GM12878 (cell line): ENCODE results near the gene MAD1L1. TPM values are rescaled to one million over a fixed set of nuclear protein-coding genes. Genes with fewer than 3 reads are reported as not detected.

Source experiments
- ATAC-seq: fragments of 200-7000 bp; cut with Tn5 transposase; 3 replicates; pipeline ENCODE4 v1.9.1; 2020; ENCODE audit warnings: mild to moderate bottlenecking, moderate library complexity
- BruUV-seq: library from RNA; stranded (reverse); fragments of 400-500 nt; replicated peaks from 2 replicates; lab custom pipeline; 2021; lab: Mats Ljungman, UMichigan
- CTCF ChIA-PET: fragments of 300-600 bp; sonication (Branson Sonifier 250); formaldehyde crosslinking; extraction: SDS; loops from one replicate; lab custom pipeline; 2021; ENCODE audit warnings: inconsistent platforms; lab: Yijun Ruan, JAX
- POLR2A ChIA-PET: fragments of 350-600 bp; formaldehyde crosslinking; extraction: SDS; loops from one replicate; lab custom pipeline; 2021; ENCODE audit warnings: inconsistent platforms; lab: Charles Lee
- RAD21 ChIA-PET: fragments of 300-600 bp; sonication (Branson Sonifier 250); formaldehyde crosslinking; loops from one replicate; lab custom pipeline; 2023; ENCODE audit warnings: antibody characterized with exemption; ENCODE audit not compliant: unreplicated experiment; lab: Charles Lee
- SMC1A ChIA-PET: fragments of 300-600 bp; sonication (Branson Sonifier 250); formaldehyde crosslinking; loops from one replicate; lab custom pipeline; 2023; ENCODE audit not compliant: unreplicated experiment, uncharacterized antibody; lab: Charles Lee
- DNase-seq: peaks from one replicate; pipeline ENCODE4 v3.0.0-alpha.2; 2011; ENCODE audit warnings: low read depth, low spot score
- FAIRE-seq: peaks from 3 replicates; lab custom pipeline; 2011; peaks lifted over from hg19 to GRCh38; lab: Jason Lieb, UNC
- H2AFZ ChIP-seq: 2 replicates; pipeline ENCODE4 v1.6.0; 2011; ENCODE audit warnings: low read depth, low read length, control low read depth; ENCODE audit not compliant: control insufficient read depth
- H3K27ac ChIP-seq: 2 replicates; pipeline ENCODE4 v1.5.1; 2011; ENCODE audit warnings: control low read depth; ENCODE audit not compliant: control insufficient read depth, insufficient read depth
- H3K27me3 ChIP-seq, 2 experiments: replicated peaks in 1 of 2; 2 replicates each; pipeline versions ENCODE4 v1.6.0 to v1.6.1; 2011; ENCODE audit warnings: low read length in 1 of 2; ENCODE audit not compliant: control insufficient read depth in 2 of 2, insufficient read depth in 2 of 2
- H3K36me3 ChIP-seq, 2 experiments: 2 replicates each; pipeline ENCODE4 v1.5.1; 2011; ENCODE audit warnings: low read length in 1 of 2; ENCODE audit not compliant: control insufficient read depth in 2 of 2, insufficient read depth in 2 of 2
- H3K4me1 ChIP-seq: 2 replicates; pipeline ENCODE4 v1.6.1; 2011; ENCODE audit warnings: mild to moderate bottlenecking, low read length, moderate library complexity, mixed read lengths; ENCODE audit not compliant: control insufficient read depth, insufficient read depth
- H3K4me2 ChIP-seq: 2 replicates; pipeline ENCODE4 v1.6.0; 2011; ENCODE audit warnings: control low read depth; ENCODE audit not compliant: control insufficient read depth, insufficient read depth
- H3K4me3 ChIP-seq: fragments of 200-600 bp; sonication (generic); 2 replicates; pipeline ENCODE4 v1.5.1; 2016
- H3K79me2 ChIP-seq: 2 replicates; pipeline ENCODE4 v1.6.0; 2011; ENCODE audit warnings: low read length; ENCODE audit not compliant: control insufficient read depth, insufficient read depth
- H3K9ac ChIP-seq: 2 replicates; pipeline ENCODE4 v1.8.0; 2011; ENCODE audit warnings: low read length, control low read depth, mixed read lengths; ENCODE audit not compliant: control insufficient read depth, insufficient read depth
- H3K9me3 ChIP-seq: replicated peaks from 3 replicates; pipeline ENCODE4 v1.5.1; 2011; ENCODE audit warnings: mild to moderate bottlenecking, low read length; ENCODE audit not compliant: control insufficient read depth, insufficient read depth
- H4K20me1 ChIP-seq: 2 replicates; pipeline ENCODE4 v1.6.0; 2011; ENCODE audit not compliant: control insufficient read depth, insufficient read depth
- BMI1 ChIP-seq: fragments of 450-650 bp; IDR thresholded peaks from 2 replicates; pipeline ENCODE4 v1.6.1; 2016; ENCODE audit warnings: mild to moderate bottlenecking, moderate library complexity, borderline replicate concordance
- ETV6 ChIP-seq, 2 experiments: fragments of 450-650 bp in 1 of 2; IDR thresholded peaks in 1 of 2; conservative IDR thresholded peaks in 1 of 2; 2 replicates each; pipeline ENCODE4 v1.6.1; 2014; ENCODE audit warnings: antibody characterized with exemption in 1 of 2, borderline replicate concordance in 1 of 2, low read depth in 1 of 2, mild to moderate bottlenecking in 1 of 2, moderate library complexity in 1 of 2
- MYB ChIP-seq: fragments of 150-350 bp; IDR thresholded peaks from 2 replicates; pipeline ENCODE4 v1.6.1; 2014; ENCODE audit warnings: mild to moderate bottlenecking, low read depth, low read length, borderline replicate concordance
- NR2C2 ChIP-seq: IDR thresholded peaks from 2 replicates; pipeline ENCODE4 v1.6.1; 2011; ENCODE audit warnings: borderline replicate concordance, low read depth; ENCODE audit not compliant: control insufficient read depth, insufficient read length
- POU2F2 ChIP-seq: IDR thresholded peaks from 3 replicates; pipeline ENCODE4 v1.6.1; 2011; ENCODE audit warnings: low read depth, mild to moderate bottlenecking, low read length, borderline replicate concordance
- RELA ChIP-seq: fragments of 450-650 bp; IDR thresholded peaks from 2 replicates; pipeline ENCODE4 v1.8.0; 2014; ENCODE audit warnings: borderline replicate concordance; ENCODE audit not compliant: partially characterized antibody
- SMC3 ChIP-seq: IDR thresholded peaks from 2 replicates; pipeline ENCODE4 v1.6.1; 2011; ENCODE audit warnings: low read length, improper control_type of control experiment, borderline replicate concordance
- TCF3 ChIP-seq: IDR thresholded peaks from 2 replicates; pipeline ENCODE4 v1.6.1; 2012; ENCODE audit warnings: low read depth, mild to moderate bottlenecking, low read length, borderline replicate concordance; ENCODE audit not compliant: insufficient read depth
- ZNF207 ChIP-seq: fragments of 450-650 bp; IDR thresholded peaks from 2 replicates; pipeline ENCODE4 v1.6.1; 2014; ENCODE audit warnings: antibody characterized with exemption, mild to moderate bottlenecking, borderline replicate concordance
- ZZZ3 ChIP-seq: IDR thresholded peaks from 2 replicates; pipeline ENCODE4 v1.6.1; 2011; ENCODE audit warnings: low read depth; ENCODE audit not compliant: control insufficient read depth, insufficient read length
- WGBS: methylation state at CpG from one replicate; pipeline ENCODE4 v1.1.6; 2016; ENCODE audit warnings: low lambda C conversion rate; ENCODE audit not compliant: insufficient replicate concordance, insufficient coverage; ENCODE audit errors: missing lambda C conversion rate; 5-methylcytosine and 5-hydroxymethylcytosine counted together
- in situ Hi-C: fragments of 300-500 bp; cut with MboI; formaldehyde crosslinking; loops from 9 replicates; pipeline ENCODE4 v1.14.3; 2018; ENCODE audit warnings: mixed read lengths
- intact Hi-C: fragments of 100-400 bp; cut with micrococcal nuclease; formaldehyde crosslinking; loops from one replicate; pipeline ENCODE4 v1.14.2; 2022; ENCODE audit not compliant: unreplicated experiment
- polyA plus RNA-seq, 11 experiments: library from polyadenylated mRNA; depleted of rRNA in 4 of 11; unstranded in 6 of 11; stranded (reverse) in 5 of 11; fragments of >200 nt; fragmentation: Nextera tagmentation in 4 of 11; fragmentation: Illumina TruSeq in 1 of 11; extraction: Ambion mirVana in 4 of 11; extraction: Trizol in 1 of 11; gene quantifications; 1 replicate in 1 of 11; 2 replicates in 10 of 11; pipeline versions ENCODE4 v1.2.1 to v1.2.3, GENCODE V29; 2011 to 2016; ENCODE audit warnings: inconsistent platforms in 2 of 11, missing spikeins in 2 of 11, low read depth in 1 of 11
- total RNA-seq, 4 experiments: library from RNA; depleted of rRNA in 3 of 4; stranded (reverse); fragments of >200 nt in 3 of 4; fragmentation: Illumina TruSeq in 1 of 4; extraction: Trizol in 1 of 4; gene quantifications; 2 replicates each; pipeline versions ENCODE4 v1.2.1 to v1.2.3, GENCODE V29; 2013 to 2021
- TF ChIP-seq, protein P1 (sequence below): IDR thresholded peaks from 2 replicates; pipeline ENCODE4 v1.6.1; 2011; ENCODE audit warnings: borderline replicate concordance, low read depth, mild to moderate bottlenecking, moderate library complexity, low read length; ENCODE audit not compliant: insufficient read depth, poor library complexity, severe bottlenecking
- TF ChIP-seq, protein P2 (sequence below): fragments of 450-650 bp; formaldehyde crosslinking; IDR thresholded peaks from 2 replicates; pipeline ENCODE4 v1.4.0; 2022; ENCODE audit warnings: mild to moderate bottlenecking, moderate library complexity

The MAD1L1 gene
- total and polyA plus RNA-seq, 10 of the 15 experiments (the other 5 are each of a cell fraction or from before 2014, with no cell fraction given), result 2.2 to 76.8 (median 38.3) TPM

DNA sequence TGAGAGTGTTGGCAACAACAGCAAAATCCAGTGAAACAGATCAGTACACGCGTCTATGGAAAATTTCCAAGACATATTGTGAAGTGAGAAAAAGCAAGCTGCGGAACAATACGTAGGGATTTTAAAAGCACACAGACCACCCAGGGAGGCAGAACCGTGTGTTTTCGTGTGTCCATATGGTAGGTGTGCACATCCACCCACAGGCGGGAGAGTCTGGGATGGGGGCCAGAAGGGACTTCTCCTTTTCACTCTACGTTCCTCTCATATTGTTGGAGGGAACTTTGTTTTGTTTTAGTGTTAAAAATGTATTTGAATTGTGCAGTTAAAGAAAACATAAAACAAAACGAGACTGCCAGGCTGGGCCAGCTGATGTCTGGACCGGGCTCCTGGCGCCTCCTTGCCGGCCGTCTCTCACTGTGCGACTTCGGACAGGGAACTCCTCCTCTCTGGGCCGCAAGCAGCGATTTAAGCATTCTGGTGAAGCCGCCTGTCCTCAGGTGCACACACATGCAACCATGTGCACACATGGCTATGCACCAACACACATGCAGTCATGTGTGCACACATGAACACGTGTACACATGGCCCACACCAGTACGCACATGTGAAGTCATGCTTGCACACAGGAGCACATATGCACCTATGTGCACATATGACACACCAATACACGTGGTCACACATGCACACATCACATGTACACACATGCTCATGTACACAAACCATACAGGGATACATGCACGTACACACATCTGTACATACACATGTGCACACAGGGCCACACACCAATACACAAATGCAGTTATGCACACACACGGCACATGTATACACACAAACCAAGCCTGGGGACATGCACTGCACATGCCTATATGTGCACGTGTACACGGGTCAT lies 421.5 kb downstream of the MAD1L1 start:
- no peak for DNase-seq
- Histone ChIP-seq H3K4me3 (no peak overlapping the region), H2AFZ (no peak overlapping the region), H4K20me1 (no peaks in the 10 kb centered on the region), H3K9ac (no peak overlapping the region), H3K79me2 (no peaks in the 10 kb centered on the region), H3K4me1 (no peaks in the 10 kb centered on the region), H3K27me3 (no peaks in the 10 kb centered on the region), H3K4me2 (no peak overlapping the region), H3K36me3 (peaks cover 0 to 4% of the 10 kb centered on the region in 2 experiments; a peak in 2 of 4 replicates), H3K9me3 (no peaks in the 10 kb centered on the region), H3K27ac (no peak overlapping the region)
- ChIA-PET POLR2A (no interaction called here), SMC1A (no interaction called here), RAD21 (no interaction called here), CTCF (no interaction called here)
- no peak for FAIRE-seq
- no peak for TF ChIP-seq SMC3
- no peak for TF ChIP-seq POU2F2
- 0 out of 2 replicates have a peak, but pooled peaks have one; percentile 16 for TF ChIP-seq TCF3
- no peak for TF ChIP-seq ZNF207
- TF ChIP-seq BMI1, result no peak
- no peak for TF ChIP-seq MYB
- no peak for TF ChIP-seq RELA
- no peak for TF ChIP-seq ETV6 (conservative IDR thresholded peaks at IDR 0.05 in 1 of 2, IDR thresholded peaks at IDR 0.05 in 1 of 2; ENCODE audit: borderline replicate concordance in 1 of 2, low read depth in 1 of 2)
- no peak for TF ChIP-seq ZZZ3
- TF ChIP-seq, protein P1, sequence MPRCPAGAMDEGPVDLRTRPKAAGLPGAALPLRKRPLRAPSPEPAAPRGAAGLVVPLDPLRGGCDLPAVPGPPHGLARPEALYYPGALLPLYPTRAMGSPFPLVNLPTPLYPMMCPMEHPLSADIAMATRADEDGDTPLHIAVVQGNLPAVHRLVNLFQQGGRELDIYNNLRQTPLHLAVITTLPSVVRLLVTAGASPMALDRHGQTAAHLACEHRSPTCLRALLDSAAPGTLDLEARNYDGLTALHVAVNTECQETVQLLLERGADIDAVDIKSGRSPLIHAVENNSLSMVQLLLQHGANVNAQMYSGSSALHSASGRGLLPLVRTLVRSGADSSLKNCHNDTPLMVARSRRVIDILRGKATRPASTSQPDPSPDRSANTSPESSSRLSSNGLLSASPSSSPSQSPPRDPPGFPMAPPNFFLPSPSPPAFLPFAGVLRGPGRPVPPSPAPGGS, result peak; percentile 94
- TF ChIP-seq NR2C2, result peak; percentile 6
- TF ChIP-seq, protein P2, sequence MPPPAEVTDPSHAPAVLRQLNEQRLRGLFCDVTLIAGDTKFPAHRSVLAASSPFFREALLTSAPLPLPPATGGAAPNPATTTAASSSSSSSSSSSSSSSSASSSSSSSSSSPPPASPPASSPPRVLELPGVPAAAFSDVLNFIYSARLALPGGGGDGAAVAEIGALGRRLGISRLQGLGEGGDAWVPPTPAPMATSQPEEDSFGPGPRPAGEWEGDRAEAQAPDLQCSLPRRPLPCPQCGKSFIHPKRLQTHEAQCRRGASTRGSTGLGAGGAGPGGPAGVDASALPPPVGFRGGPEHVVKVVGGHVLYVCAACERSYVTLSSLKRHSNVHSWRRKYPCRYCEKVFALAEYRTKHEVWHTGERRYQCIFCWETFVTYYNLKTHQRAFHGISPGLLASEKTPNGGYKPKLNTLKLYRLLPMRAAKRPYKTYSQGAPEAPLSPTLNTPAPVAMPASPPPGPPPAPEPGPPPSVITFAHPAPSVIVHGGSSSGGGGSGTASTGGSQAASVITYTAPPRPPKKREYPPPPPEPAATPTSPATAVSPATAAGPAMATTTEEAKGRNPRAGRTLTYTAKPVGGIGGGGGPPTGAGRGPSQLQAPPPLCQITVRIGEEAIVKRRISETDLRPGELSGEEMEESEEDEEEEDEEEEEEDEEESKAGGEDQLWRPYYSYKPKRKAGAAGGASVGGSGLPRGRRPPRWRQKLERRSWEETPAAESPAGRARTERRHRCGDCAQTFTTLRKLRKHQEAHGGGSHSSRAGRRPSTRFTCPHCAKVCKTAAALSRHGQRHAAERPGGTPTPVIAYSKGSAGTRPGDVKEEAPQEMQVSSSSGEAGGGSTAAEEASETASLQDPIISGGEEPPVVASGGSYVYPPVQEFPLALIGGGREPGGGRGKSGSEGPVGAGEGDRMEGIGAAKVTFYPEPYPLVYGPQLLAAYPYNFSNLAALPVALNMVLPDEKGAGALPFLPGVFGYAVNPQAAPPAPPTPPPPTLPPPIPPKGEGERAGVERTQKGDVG (CRISPR knock-in tag), result no peak
- WGBS, result 66% methylated on average over 25 of the region's 25 CpGs
- intact Hi-C loops (loop anchor here (10.0 kb wide), 1 partner anchor 394 kb away; no protein-coding TSS in a partner anchor), in situ Hi-C loops (no loop called here)
- ATAC-seq, result no peak
- no TSS peak for BruUV-seq
